Activated CD8-positive, alpha-beta memory T cell treated with anti-CD3 and anti-CD28 coated beads for 24 hours (primary cell): Measurements from ENCODE around the gene MED16.
"Not testable (repeated sequence)": the region's sequence is repeated elsewhere in the genome, so short reads cannot be mapped to it uniquely, and the experiment has no call there.

Source experiments
- DNase-seq: peaks from one replicate; pipeline ENCODE4 v3.0.0-alpha.2; 2020

Gene MED16

DNA sequence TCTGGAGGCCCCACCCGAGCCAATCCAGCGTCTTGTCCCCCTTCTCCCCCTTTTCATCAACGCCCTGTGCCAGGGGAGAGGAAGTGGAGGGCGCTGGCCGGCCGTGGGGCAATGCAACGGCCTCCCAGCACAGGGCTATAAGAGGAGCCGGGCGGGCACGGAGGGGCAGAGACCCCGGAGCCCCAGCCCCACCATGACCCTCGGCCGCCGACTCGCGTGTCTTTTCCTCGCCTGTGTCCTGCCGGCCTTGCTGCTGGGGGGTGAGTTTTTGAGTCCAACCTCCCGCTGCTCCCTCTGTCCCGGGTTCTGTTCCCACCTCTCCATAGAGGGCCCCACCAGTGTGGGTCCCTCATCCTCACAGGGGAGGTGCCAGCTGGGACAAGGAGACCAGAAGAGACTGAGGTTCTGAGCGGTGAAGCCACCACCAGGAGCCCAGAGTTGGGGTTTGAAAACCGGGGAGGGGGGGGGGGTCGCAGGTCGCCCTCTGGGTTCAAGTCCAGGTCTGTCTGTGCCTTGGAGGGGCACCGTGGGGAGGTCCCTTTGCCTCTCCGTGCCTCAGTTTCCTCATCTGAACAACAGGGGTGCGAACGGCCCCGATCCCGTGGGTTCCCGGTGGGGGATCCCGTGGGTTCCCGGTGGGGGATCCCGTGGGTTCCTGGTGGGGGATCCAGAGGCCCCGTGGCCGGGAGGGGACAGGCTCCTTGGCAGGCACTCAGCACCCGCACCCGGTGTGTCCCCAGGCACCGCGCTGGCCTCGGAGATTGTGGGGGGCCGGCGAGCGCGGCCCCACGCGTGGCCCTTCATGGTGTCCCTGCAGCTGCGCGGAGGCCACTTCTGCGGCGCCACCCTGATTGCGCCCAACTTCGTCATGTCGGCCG is 40.6 kb downstream of the MED16 start, which contains the start of gene ELANE:
Gene ELANE (plus strand): TSS at position 168 of the 878 bp plus-strand sequence. CDS start 26 bp downstream, at position 194.
- no peak for DNase-seq

DNA sequence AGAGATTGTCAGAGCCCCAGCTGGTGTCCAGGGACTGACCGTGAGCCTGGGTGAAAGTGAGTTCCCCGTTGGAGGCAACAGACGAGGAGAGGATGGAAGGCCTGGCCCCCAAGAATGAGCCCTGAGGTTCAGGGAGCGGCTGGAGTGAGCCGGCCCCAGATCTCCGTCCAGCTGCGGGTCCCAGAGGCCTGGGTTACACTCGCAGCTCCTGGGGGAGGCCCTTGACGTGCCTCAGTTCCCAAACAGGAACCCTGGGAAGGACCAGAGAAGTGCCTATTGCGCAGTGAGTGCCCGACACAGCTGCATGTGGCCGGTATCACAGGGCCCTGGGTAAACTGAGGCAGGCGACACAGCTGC is 42.0 kb downstream of the MED16 start:
- DNase-seq = no peak

GRCh38 chr19:850221-850978 is 42.6 kb downstream of the MED16 start:
- DNase-seq = no peak

DNA sequence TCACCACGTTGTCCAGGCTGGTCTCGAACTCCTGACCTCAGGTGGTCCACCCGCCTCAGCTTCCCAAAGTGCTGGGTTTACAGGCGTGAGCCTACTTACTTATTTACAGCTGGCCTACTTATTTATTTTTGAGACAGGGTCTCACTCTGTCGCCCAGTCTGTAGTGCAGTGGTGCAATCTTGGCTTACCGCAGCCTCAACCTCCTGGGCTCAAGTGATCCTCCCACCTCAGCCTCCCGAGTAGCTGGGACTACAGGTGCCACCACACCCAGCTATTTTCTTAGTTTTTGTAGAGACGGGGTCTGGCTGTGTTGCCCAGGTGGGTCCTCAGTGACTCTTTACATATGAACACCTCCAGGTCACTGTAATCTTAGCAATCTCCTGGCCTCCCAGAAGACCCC is 43.8 kb downstream of the MED16 start:
- DNase-seq = not testable (repeated sequence)

DNA sequence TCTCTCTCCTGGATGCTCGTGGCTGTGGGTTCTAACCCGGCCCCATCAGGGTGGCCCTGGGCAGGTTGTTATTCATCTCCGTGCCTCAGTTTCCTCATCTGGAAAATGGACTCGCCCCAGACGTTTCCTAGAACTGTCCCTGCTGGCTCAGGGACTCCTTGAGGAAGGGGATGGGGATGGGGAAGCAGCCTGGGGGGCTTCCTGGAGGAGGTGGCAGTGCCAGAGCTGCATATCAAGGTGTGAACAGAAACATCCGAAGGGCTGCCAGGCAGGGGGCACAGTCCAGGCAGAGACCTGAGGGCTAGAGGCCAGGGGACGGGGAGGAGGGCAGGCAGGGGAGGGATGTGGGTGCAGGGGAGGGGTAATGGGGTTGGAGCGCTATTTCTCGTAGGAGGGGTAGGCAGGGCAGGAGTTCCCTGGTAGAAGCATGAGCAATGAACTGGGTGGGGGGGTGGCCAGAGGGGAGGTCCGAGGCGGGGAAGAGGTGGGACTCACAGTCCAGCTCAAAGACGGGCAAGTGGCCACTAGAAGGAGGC is 44.5 kb downstream of the MED16 start:
- DNase-seq = no peak

DNA sequence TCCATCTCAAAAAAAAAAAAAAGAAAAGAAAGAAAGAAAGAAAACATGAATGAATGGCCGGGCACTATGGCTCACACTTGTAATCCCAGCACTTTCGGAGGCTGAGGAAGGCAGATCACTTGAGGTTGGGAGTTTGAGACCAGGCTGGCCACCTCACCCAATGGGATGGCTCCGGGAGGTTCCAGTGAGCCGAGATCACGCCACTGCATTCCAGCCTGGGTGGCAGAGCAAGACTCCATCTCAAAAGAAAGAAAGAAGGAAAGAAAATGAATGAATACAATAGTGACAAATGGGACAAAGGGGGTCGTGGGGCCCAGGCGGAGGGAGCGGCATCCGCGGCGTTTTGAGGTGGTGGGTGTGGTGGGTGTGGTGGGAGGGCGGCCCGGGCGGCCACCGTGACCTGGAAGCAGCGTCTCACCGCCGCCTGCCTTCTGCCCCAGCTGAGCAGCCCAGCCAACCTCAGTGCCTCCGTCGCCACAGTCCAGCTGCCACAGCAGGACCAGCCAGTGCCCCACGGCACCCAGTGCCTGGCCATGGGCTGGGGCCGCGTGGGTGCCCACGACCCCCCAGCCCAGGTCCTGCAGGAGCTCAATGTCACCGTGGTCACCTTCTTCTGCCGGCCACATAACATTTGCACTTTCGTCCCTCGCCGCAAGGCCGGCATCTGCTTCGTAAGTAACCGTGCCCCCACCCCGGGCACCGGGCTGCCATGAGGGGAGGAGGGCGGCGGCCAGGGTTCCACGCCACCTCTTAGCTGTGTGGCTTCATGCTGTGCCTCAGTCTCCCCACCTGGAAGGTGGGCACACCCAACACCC is 47.1 kb downstream of the MED16 start:
- no peak for DNase-seq

DNA sequence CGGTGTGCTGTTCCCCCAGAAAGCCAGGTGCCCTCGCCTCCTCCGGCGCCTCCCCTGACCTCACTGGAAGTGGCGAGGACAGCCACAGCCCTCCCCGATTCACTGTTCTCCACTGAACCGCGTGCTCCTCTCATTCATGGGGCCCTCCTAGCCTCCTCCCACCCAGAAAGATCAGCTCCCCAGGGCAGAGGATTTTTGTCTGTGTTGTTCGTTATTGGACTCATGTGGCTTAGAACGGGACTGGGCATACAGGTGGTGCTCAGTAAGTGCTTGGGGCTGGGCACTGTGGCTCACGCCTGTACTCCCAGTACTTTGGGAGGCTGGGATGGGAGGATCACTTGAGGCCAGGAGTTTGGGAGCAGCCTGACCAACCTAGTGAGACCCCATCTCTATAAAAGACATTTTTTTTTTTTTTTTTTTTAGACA is 48.4 kb downstream of the MED16 start:
- DNase-seq = no peak

DNA sequence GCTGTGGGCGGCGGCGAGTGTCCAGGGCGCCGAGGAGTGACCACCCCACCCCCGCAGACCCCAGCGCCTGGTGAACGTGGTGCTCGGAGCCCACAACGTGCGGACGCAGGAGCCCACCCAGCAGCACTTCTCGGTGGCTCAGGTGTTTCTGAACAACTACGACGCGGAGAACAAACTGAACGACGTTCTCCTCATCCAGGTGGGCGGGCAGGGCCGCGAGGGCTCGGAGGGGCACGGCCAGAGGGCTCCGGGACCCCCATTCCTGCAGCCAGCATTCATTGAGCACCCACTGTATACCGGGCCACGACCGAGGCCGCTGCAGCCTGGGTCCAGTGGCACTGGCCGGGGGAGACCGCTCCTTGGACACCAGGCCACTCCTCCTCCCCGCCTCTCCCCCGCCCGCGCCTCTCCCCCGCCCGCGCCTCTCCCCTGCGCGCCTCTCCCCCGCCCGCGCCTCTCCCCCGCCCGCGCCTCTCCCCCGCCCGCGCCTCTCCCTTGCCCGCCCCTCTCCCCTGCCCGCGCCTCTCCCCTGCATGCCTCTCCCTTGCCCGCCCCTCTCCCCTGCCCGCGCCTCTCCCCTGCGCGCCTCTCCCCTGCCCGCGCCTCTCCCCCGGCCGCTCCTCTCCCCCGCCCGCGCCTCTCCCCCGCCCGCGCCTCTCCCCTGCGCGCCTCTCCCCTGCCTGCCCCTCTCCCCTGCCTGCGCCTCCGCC is 49.0 kb downstream of the MED16 start:
- DNase-seq = no peak

GRCh38 chr19:843180-843835 is 49.7 kb downstream of the MED16 start:
- DNase-seq = no peak

DNA sequence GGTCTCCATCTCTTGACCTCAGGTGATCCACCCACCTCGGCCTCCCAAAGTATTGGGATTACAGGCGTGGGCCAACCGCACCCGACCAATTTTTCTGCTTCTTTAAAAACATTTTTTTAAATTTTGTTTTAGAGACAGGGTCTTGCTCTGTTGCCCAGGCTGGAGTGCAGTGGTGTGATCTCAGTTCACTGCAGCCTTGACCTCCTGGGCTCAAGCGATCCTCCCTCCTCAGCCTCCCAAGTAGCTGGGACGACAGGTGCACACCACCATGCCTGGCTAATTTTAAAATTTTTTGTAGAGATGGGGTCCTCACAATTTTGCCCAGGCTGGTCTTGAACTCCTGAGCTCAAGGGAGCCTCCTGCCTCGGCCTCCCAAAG is 50.2 kb downstream of the MED16 start:
- DNase-seq = not testable (repeated sequence)

DNA sequence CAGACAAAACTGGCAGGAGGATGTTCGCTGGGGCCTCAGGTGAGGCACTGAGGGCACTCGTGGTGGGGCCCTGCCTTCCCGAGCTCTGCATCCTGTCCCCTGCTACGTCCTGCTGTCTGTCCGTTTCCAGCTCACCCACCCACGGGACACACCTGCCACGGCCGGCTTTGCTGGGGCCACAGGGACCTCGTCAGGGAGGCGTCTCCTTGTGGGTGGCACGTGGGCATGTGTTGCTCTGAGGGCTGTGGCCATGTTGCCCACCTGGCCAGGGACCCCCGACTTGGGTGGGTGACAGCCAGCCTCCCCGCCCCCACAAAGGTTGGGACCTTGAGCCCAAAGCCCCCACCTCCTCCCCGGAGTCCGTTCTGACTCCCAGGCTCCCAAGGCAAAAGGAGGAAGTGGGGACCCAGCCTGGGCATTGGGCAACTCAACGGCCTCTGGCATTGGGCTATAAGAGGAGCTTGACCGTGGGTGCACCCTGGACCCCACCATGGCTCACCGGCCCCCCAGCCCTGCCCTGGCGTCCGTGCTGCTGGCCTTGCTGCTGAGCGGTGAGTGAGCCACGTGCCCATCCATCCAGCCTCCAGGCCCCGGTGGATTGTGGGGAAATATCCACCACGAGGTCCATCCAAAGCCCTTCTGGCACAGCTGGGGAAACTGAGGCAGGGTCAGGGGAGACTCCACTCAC is 52.3 kb downstream of the MED16 start, which contains the start of gene PRTN3:
Gene PRTN3 (plus strand): TSS at position 481 of the 688 bp plus-strand sequence. CDS start 10 bp downstream, at position 491.
- DNase-seq = no peak

DNA sequence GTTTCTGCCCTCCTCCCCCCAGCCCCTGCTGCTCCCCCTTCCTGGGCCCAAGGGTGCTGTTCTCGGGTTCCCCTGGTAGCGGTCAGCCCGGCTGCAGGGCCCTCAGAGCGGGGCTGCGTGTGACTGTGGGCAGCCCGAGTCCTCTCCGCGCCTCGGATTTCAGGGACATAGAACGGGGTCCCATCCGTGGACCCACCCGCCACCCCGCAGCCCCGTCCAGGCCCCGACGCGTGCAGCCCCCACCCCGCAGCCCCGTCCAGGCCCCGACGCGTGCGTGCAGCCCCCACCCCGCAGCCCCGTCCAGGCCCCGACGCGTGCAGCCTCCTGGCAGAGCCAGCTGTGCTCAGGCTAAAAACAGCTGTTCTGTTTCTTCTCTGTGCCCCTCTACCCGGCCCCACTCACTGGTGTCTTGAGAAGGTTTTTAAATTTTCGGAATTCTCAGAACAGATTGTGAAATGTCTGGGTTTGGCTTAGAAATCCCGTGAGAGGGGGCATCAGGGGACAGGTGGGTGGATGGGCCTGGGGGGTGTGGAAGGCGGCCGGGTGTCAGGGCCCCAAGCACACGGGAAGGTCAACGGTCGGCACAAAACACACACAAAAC is 57.7 kb downstream of the MED16 start:
- no peak for DNase-seq

DNA sequence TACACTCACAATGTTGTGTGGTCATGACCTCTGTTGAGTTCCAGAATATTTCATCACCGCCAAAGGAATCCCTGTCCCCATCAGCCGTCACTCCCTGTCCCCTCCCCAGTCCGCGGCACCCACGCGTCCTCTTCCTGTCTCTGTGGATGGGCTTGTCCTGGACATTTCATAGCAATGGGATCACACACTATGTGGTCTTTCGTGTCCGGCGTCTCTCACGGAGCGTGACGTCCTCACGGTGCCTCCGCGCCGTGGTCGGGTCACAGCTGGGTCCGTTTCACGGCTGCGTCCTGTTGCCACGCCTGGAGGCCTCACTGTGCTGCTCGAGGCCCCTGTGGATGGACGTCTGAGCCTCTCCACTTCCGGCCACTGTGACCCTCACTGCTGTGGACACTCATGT is 58.8 kb downstream of the MED16 start:
- DNase-seq = no peak

- no peak for DNase-seq
Measured at GRCh38 chr19:831407-832369, 61.3 kb downstream of the MED16 start.

GRCh38 chr19:829129-829758 is 63.7 kb downstream of the MED16 start:
- no peak for DNase-seq

DNA sequence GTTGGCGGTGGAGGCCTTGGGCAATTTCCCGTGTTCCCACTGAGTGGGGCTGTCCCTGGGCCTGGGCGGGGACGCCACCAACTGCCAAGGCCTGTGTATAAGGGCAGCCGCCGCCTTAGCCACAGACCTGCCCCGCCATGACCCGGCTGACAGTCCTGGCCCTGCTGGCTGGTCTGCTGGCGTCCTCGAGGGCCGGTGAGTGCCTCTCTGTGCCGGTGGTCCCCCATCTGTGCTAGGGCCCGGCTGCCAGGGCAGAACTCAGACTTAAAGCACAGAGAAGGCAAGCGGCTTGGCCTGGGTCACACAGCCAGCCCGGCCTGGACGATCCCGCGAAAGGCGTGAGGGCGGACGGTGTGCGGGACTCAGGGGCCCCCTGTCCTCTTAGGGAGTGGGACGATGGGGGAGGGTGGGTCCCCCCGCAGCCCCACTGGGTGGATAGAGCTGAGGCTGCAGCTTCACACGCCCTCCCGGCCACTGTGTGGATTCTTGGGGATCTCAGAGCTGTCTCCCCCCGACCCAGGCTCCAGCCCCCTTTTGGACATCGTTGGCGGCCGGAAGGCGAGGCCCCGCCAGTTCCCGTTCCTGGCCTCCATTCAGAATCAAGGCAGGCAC is 65.2 kb downstream of the MED16 start, which contains the start of gene AZU1:
Gene AZU1 (plus strand): TSS at position 128 of the 612 bp plus-strand sequence. CDS start 10 bp downstream, at position 138.
- no peak for DNase-seq

DNA sequence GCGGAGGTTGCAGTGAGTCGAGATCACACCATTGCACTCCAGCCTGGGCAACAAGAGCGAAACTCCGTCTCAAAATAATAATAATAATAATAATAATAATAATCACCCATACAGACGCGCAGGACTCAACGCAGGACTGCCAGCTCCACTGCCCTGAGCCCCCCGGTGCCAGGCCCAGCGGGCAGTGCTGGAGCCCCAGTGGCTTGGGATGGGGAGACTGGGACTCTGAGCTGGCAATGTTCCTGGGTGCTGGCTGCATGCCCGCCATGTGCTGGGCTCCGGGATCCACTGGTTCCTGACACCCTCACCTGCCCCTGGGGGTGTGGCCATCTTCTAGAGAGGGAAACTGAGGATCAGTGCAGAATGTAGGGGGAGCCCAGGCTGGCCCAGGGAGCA is 65.7 kb downstream of the MED16 start:
- DNase-seq = no peak
